A549 (cell line): ENCODE data around the gene PRKCQ.

Experiments used
- CHD2 ChIP-seq: fragments of 150-350 bp; IDR thresholded peaks from 2 replicates; pipeline ENCODE4 v1.6.1; 2014; ENCODE audit warnings: low read length; ENCODE audit not compliant: partially characterized antibody
- CTCF ChIP-seq: fragments of >200 bp; sonication (Bioruptor Twin); formaldehyde crosslinking; IDR thresholded peaks from 3 replicates; pipeline ENCODE4 v1.5.1; 2016
- EP300 ChIP-seq, 2 experiments: fragments of >200 bp; sonication (Bioruptor Twin); formaldehyde crosslinking; IDR thresholded peaks; 2 replicates in 1 of 2; 3 replicates in 1 of 2; pipeline ENCODE4 v1.6.1; 2016 to 2017
- KDM1A ChIP-seq: fragments of 200-600 bp; sonication (generic); IDR thresholded peaks from 2 replicates; pipeline ENCODE4 v1.6.1; 2016; ENCODE audit warnings: low read depth, mild to moderate bottlenecking

- TF ChIP-seq CTCF (no peak), KDM1A (no peak), EP300 (IDR thresholded peaks at IDR 0.05) (no peak), CHD2 (no peak)
Observed at GRCh38 chr10:6579904-6580278, at the start of gene PRKCQ.
